Esophagus (tissue), 2 donors: ENCODE measurements around the gene TMEM44. TPM values are rescaled to one million over a fixed set of nuclear protein-coding genes. Genes with fewer than 3 reads are reported as not detected.

Experiments used
- H3K27ac ChIP-seq, 2 donors: one replicate each; pipeline ENCODE4 v1.5.1; 2013; ENCODE audit warnings: low read depth in 2 of 2, mild to moderate bottlenecking in 2 of 2, inconsistent platforms in 1 of 2, low read length in 1 of 2, moderate library complexity in 1 of 2
- H3K27me3 ChIP-seq, 2 donors: one replicate each; pipeline ENCODE4 v1.6.1; 2013; ENCODE audit warnings: low read length in 2 of 2, control low read depth in 1 of 2, mild to moderate bottlenecking in 1 of 2; ENCODE audit not compliant: insufficient read depth in 2 of 2, control insufficient read depth in 1 of 2
- H3K36me3 ChIP-seq, 2 donors: one replicate each; pipeline ENCODE4 v1.6.1; 2013; ENCODE audit warnings: low read length in 1 of 2; ENCODE audit not compliant: control insufficient read depth in 2 of 2, insufficient read depth in 2 of 2
- H3K4me1 ChIP-seq, 2 donors: one replicate each; pipeline ENCODE4 v1.6.1; 2013; ENCODE audit warnings: low read length in 1 of 2; ENCODE audit not compliant: control insufficient read depth in 2 of 2, insufficient read depth in 2 of 2
- H3K4me3 ChIP-seq, 2 donors: one replicate each; pipeline ENCODE4 v1.5.1; 2013; ENCODE audit warnings: low read length in 2 of 2, mild to moderate bottlenecking in 2 of 2, low read depth in 1 of 2, moderate library complexity in 1 of 2
- H3K9me3 ChIP-seq, 2 donors: one replicate each; pipeline ENCODE4 v1.6.1; 2013; ENCODE audit warnings: mild to moderate bottlenecking in 2 of 2, low read depth in 1 of 2, low read length in 1 of 2, moderate library complexity in 1 of 2; ENCODE audit not compliant: control insufficient read depth in 2 of 2, insufficient read depth in 1 of 2
- WGBS, 2 donors: extraction: QIAGEN DNeasy Blood & Tissue Kit; methylation state at CpG; one replicate each; pipeline ENCODE4 v1.1.7; 2013; 5-methylcytosine and 5-hydroxymethylcytosine counted together
- polyA plus RNA-seq, 2 donors: library from polyadenylated mRNA; stranded (reverse); fragments of 200-250 nt; gene quantifications; one replicate each; pipeline ENCODE4 v1.2.3, GENCODE V29; 2013
- donor health status: healthy with polysubstance abuse.
- donor health status: Bipolar disorder and iron deficiency.

TMEM44 gene
- 1 to 10 TPM; 7.3 TPM for polyA plus RNA-seq

DNA sequence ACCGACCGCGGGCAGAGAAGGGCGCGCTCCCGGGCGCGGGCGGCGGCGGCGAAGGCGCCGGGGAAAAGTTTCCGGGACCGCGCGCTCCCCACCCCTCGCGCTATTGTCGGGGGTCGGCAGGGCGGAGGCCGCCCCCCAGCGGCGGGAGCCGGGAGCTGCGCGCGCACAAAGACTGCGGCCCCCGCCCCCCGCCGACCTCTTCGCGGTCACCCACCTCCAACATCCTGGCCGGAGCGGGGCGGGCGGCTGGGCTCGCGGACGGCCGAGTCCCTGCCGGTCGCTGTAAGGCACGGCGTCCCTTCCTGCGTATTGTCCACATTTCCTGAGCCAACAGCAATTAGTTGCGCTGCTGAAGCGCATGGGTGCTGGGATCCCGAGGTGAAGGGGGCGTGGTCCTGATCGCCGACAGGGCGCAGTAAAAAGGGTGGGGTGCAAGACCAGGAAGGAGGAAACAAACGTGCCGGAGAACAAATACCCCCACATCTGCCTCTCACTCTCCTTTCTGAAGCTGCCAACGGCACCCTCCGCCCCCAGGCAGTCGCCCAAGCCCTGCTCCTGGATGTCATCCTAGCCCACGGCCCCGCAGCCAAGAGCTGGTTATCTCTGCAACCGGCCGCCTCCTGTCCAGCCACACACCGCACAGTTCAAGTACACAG is at the start of gene TMEM44:
Gene TMEM44, minus strand, starts transcription at position 71 of the 656 bp plus-strand sequence. CDS start 204 bp downstream, outside the sequence.
- 1% methylated on average over 46 to 66 of the region's 66 CpGs for WGBS, 2 donors
- no peaks in the 10 kb centered on the region for H3K9me3 ChIP-seq
- peaks cover 0 to 5% of the 10 kb centered on the region in 2 donors for H3K4me1 ChIP-seq
- H3K27ac ChIP-seq = peak within 1 kb of the TSS; percentile 83
- peak within 1 kb of the TSS; percentile 69 to 74 for H3K4me3 ChIP-seq
- H3K36me3 ChIP-seq = no peaks in the 10 kb centered on the region
- H3K27me3 ChIP-seq = no peaks in the 10 kb centered on the region

DNA sequence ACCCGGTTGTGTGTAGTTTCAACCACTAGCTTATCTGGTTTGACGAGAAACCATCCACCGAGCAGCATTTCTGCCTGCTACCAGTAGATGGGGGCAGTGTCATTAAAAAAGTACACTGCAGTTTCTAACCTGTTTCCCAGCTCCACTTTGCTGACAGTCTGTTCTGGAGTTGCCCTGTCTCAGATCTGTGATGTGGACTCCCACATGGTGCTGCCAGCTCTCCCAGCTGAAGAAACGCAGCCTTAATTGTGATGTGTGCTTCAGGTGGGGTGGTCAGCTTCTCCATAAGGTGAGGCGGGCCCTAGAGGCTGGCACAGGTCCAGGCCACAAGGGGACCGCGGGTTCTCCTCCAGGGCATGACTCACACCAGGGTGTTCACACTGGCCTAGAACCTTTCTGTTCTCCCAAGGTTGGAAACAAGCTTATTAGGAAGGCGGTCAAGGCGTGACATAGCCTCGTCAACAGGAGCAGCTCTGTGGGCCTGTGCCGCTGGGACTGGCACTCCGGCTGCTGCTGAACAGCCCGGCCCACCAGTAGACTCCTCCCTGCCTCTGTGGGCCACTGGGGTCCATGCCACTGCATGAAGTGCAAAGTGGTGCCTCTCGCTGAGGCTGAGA is 49.6 kb upstream of the TMEM44 start:
- H3K27me3 ChIP-seq = no peaks in the 10 kb centered on the region
- peaks cover 2 to 14% of the 10 kb centered on the region in 2 donors for H3K4me1 ChIP-seq
- peak overlapping the region; percentile 75 to 88 for H3K27ac ChIP-seq
- no peaks in the 10 kb centered on the region for H3K9me3 ChIP-seq
- WGBS, 2 donors = 29 to 33% methylated on average over 14 of the region's 14 CpGs
- peaks cover 0 to 2% of the 10 kb centered on the region in 2 donors for H3K36me3 ChIP-seq
- H3K4me3 ChIP-seq = no peak overlapping the region

DNA sequence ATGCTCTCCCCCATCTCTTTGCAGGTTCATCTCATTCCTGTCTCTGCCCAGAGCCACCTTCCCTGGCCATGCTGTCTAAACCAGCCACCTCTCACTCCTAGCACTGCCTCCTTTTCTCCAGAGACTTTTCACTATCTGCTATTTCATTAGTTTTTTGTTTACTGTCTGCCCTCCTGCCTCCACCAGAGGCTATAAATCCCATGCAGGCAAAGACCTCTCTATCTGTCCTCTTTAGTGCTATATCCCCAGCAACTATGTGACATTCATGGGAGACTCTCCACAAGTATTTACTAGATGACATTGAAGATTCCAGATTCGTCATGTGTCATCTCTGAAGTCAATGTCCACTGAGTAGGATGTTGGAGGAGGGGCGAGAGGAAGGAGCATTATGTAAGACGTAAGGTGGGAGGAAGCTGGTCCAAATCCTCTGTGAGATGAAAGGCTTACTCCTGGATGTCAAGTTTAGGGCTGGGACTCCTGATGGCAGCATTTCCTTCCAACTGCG is 49.0 kb upstream of the TMEM44 start:
- peaks cover under 1 to 11% of the 10 kb centered on the region in 2 donors for H3K4me1 ChIP-seq
- 20 to 27% methylated on average over 4 of the region's 4 CpGs for WGBS, 2 donors
- H3K27me3 ChIP-seq = no peaks in the 10 kb centered on the region
- H3K4me3 ChIP-seq = no peak overlapping the region
- no peaks in the 10 kb centered on the region for H3K9me3 ChIP-seq
- peaks cover 0 to under 1% of the 10 kb centered on the region in 2 donors for H3K36me3 ChIP-seq
- peak overlapping the region in 1 of 2 donors; percentile 88 for H3K27ac ChIP-seq

- 78 to 82% methylated on average over 11 of the region's 11 CpGs for WGBS, 2 donors
- H3K4me1 ChIP-seq = peaks cover 0 to 5% of the 10 kb centered on the region in 2 donors
- no peak overlapping the region for H3K4me3 ChIP-seq
- H3K27ac ChIP-seq = no peak overlapping the region
- no peaks in the 10 kb centered on the region for H3K36me3 ChIP-seq
- H3K9me3 ChIP-seq = no peaks in the 10 kb centered on the region
- H3K27me3 ChIP-seq = no peaks in the 10 kb centered on the region
These were observed 47.8 kb upstream of the TMEM44 start for GRCh38 chr3:194680888-194681615.

DNA sequence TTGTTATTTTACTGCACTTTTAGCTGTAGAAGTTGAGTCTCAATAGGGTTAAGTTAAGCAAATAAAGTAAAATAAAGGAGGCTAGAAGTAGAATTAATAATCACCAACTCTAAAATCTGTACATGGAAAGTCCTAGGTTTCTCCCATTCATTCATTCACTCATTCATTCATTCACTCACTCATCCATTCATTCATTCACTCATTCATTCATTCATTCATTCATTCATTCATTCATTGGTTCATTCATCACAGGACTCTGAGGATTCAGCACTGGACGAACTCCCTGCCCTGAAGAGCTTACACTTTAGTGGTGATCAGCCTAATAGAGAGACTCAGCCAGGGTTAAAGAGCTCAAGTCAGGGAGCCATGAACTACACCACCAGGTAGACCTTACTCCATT is 43.3 kb upstream of the TMEM44 start:
- Histone ChIP-seq H3K36me3 (no peaks in the 10 kb centered on the region), H3K27ac (no peak overlapping the region), H3K9me3 (no peaks in the 10 kb centered on the region), H3K27me3 (no peaks in the 10 kb centered on the region), H3K4me3 (no peak overlapping the region), H3K4me1 (no peaks in the 10 kb centered on the region)
- WGBS, 2 donors = 82 to 85% methylated on average over 1 of the region's 1 CpG

GRCh38 chr3:194675680-194676079 is 42.5 kb upstream of the TMEM44 start:
- no peaks in the 10 kb centered on the region for H3K36me3 ChIP-seq
- 32 to 33% methylated on average over 4 of the region's 4 CpGs for WGBS, 2 donors
- no peaks in the 10 kb centered on the region for H3K9me3 ChIP-seq
- no peaks in the 10 kb centered on the region for H3K27me3 ChIP-seq
- H3K27ac ChIP-seq = peak overlapping the region in 1 of 2 donors; percentile 65
- H3K4me3 ChIP-seq = no peak overlapping the region
- no peaks in the 10 kb centered on the region for H3K4me1 ChIP-seq

DNA sequence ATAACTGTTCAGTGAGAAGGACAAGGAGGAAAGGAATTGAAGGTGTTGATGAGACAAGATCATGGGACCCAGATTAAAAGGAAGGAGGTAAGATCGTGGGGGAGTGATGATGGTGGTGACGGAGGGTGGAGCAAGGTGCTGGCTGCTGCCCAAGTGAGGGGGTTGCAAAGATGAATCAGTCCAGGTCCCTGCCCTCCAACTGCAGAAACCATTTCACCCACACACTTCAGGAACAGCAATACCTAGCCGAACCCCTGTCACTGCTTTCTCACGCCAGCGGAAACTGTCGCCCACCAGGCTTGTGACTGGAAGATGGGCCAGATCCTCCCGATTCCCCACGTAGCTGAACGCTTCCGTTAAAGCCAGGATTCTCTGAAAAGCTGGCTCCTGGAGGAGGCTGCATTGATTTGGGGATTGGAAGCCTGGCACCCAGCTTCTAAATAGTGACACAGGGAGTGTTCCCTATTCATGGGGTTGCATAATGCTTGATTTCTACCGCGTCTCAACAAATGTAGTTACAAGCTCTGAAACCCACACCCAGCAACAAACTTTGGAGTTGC is 41.9 kb upstream of the TMEM44 start:
- 35 to 40% methylated on average over 12 of the region's 12 CpGs for WGBS, 2 donors
- Histone ChIP-seq H3K27ac (peak overlapping the region in 1 of 2 donors; percentile 65), H3K27me3 (no peaks in the 10 kb centered on the region), H3K4me1 (no peaks in the 10 kb centered on the region), H3K36me3 (no peaks in the 10 kb centered on the region), H3K4me3 (no peak overlapping the region), H3K9me3 (no peaks in the 10 kb centered on the region)

DNA sequence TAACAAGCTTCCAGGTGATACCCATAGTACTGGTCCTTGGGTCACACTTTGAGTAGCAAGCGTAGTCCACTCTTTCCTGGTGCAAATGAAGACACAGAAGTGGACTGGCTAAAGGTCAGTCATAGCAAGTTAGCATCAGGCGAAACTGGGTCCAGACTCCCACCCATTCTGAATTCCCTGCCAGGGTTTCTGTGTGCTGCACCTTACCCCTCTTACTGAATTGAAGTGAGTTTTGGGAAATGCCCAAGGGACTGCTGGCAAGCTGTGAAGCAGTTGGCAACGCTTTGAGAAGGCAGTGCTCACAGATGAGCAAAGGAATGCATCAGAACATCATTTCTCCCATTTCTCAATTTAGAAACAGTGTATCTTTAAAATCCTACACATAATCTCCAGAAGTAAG is 40.5 kb upstream of the TMEM44 start:
- Histone ChIP-seq H3K4me3 (no peak overlapping the region), H3K9me3 (no peaks in the 10 kb centered on the region), H3K36me3 (peaks cover 0 to 6% of the 10 kb centered on the region in 2 donors), H3K4me1 (no peaks in the 10 kb centered on the region), H3K27ac (no peak overlapping the region), H3K27me3 (no peaks in the 10 kb centered on the region)
- WGBS, 2 donors = 71 to 73% methylated on average over 3 of the region's 3 CpGs

DNA sequence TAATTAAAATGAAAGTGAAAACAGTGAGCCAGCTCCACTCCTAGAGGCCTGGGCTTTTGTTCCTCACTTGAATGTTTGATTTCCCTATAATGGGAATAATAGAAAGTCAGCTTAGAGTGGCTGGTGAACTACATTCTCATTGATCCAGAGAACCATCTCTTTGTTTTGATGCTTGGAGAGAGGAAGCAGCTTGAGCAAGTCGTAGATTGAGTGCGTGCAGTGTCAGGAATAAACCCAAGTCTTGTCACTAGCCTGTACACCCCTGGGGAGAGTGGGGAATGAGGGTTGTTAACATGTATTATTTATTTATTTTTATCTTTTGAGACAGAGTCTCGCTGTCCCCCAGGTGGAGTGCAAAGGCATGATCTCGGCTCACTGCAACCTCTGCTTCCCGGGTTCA is 39.7 kb upstream of the TMEM44 start:
- peak overlapping the region; percentile 68 to 85 for H3K27ac ChIP-seq
- WGBS, 2 donors = 33% methylated on average over 5 of the region's 5 CpGs
- H3K4me1 ChIP-seq = no peaks in the 10 kb centered on the region
- no peaks in the 10 kb centered on the region for H3K9me3 ChIP-seq
- H3K27me3 ChIP-seq = no peaks in the 10 kb centered on the region
- H3K36me3 ChIP-seq = peaks cover 0 to 6% of the 10 kb centered on the region in 2 donors
- H3K4me3 ChIP-seq = peak overlapping the region in 1 of 2 donors; percentile 84
